Calu3 (cell line): ENCODE results near the gene AKAP13. TPM values are rescaled to one million over a fixed set of nuclear protein-coding genes. Genes with fewer than 3 reads are reported as not detected.

Experiments
- BruUV-seq: library from RNA; stranded (reverse); fragments of 400-500 nt; replicated peaks from 2 replicates; lab custom pipeline; 2021; lab: Mats Ljungman, UMichigan
- CTCF ChIA-PET: fragments of 300-600 bp; sonication (Branson Sonifier 250); formaldehyde crosslinking; loops from one replicate; lab custom pipeline; 2022; ENCODE audit warnings: antibody characterized with exemption; lab: Charles Lee
- DNase-seq: peaks from one replicate; pipeline ENCODE4 v3.0.0; 2022
- H3K27ac Mint-ChIP-seq: one replicate; pipeline ENCODE4 v1.8.0; 2022; ENCODE audit warnings: mixed read lengths; ENCODE audit not compliant: unreplicated experiment
- H3K27me3 Mint-ChIP-seq: one replicate; pipeline ENCODE4 v1.8.0; 2022; ENCODE audit warnings: mixed read lengths; ENCODE audit not compliant: unreplicated experiment
- H3K36me3 Mint-ChIP-seq: one replicate; pipeline ENCODE4 v1.8.0; 2022; ENCODE audit warnings: mild to moderate bottlenecking, moderate library complexity, mixed read lengths; ENCODE audit not compliant: insufficient read depth, unreplicated experiment
- H3K4me1 Mint-ChIP-seq: one replicate; pipeline ENCODE4 v1.8.0; 2022; ENCODE audit warnings: mild to moderate bottlenecking, low read depth, mixed read lengths; ENCODE audit not compliant: unreplicated experiment
- H3K4me3 Mint-ChIP-seq: one replicate; pipeline ENCODE4 v1.8.0; 2022; ENCODE audit warnings: mild to moderate bottlenecking, low read depth, moderate library complexity, mixed read lengths; ENCODE audit not compliant: unreplicated experiment
- H3K9me3 Mint-ChIP-seq: one replicate; pipeline ENCODE4 v1.8.0; 2022; ENCODE audit warnings: low read depth, mixed read lengths; ENCODE audit not compliant: unreplicated experiment
- intact Hi-C: fragments of 100-400 bp; cut with micrococcal nuclease; formaldehyde crosslinking; loops from one replicate; pipeline ENCODE4 v1.10.0; 2022; ENCODE audit not compliant: unreplicated experiment
- total RNA-seq: library from RNA; stranded (reverse); gene quantifications from 2 replicates; pipeline ENCODE4 v1.2.3, GENCODE V29; 2022
- TF ChIP-seq, protein P1 (sequence below): fragments of 200-600 bp; IDR thresholded peaks from one replicate; pipeline ENCODE4 v1.8.0; 2022; ENCODE audit warnings: antibody characterized with exemption; ENCODE audit not compliant: unreplicated experiment

AKAP13 gene
- total RNA-seq, 1 experiment from 2014 or later = 145 TPM

DNA sequence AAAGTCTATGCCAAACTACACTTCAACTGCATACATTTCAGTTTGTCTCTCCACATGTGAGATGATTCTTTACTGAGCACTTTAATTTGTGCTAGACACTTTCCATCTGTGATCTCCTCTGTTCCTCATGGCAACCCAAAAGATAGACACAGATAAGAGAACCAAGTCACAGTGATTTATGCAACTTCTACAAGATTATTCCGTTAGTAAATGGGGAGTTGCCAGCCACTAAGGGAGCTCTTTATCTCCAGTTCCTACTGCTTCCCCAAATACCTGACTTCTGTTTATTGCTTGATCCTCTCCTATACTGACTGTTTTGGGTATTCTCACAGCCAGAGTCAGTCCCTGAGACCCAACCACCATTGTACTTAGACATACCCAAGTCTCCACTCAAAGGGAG, 24.1 kb upstream of the AKAP13 start:
- BruUV-seq = no TSS peak
- Mint-ChIP-seq H3K4me1 (peaks cover 20% of the 10 kb centered on the region), H3K27me3 (no peaks in the 10 kb centered on the region), H3K36me3 (peaks cover 6% of the 10 kb centered on the region), H3K9me3 (no peaks in the 10 kb centered on the region), H3K27ac (no peak overlapping the region), H3K4me3 (no peak overlapping the region)
- DNase-seq = no peak
- TF ChIP-seq, protein P1, sequence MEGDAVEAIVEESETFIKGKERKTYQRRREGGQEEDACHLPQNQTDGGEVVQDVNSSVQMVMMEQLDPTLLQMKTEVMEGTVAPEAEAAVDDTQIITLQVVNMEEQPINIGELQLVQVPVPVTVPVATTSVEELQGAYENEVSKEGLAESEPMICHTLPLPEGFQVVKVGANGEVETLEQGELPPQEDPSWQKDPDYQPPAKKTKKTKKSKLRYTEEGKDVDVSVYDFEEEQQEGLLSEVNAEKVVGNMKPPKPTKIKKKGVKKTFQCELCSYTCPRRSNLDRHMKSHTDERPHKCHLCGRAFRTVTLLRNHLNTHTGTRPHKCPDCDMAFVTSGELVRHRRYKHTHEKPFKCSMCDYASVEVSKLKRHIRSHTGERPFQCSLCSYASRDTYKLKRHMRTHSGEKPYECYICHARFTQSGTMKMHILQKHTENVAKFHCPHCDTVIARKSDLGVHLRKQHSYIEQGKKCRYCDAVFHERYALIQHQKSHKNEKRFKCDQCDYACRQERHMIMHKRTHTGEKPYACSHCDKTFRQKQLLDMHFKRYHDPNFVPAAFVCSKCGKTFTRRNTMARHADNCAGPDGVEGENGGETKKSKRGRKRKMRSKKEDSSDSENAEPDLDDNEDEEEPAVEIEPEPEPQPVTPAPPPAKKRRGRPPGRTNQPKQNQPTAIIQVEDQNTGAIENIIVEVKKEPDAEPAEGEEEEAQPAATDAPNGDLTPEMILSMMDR = no peak
- intact Hi-C loops = no loop called here
- CTCF ChIA-PET = interaction anchor here (0.5 to 0.7 kb wide), 2 partner anchors 10 to 478 kb away, joined by 4 read pairs; no protein-coding TSS in a partner anchor

DNA sequence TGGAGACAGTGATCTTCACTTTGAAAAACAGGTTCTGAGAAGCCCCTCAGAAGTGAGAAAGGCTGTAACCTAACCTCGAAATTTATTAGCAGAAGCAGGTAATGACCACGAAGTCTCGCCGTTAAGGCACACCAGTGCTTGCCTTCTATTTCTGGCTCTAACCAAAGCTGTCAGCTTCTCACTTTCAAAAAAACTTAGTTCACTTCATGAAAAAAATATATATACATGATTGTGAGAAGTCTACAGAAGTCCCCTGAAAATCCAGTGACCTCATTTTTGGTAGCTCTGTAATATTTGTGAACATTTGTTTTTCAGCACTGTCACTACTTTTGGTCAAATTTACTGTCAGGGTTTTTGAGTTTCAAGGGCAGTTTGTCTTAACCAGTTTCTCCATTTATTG, 19.1 kb upstream of the AKAP13 start:
- peaks cover 11% of the 10 kb centered on the region for H3K4me1 Mint-ChIP-seq
- no peaks in the 10 kb centered on the region for H3K9me3 Mint-ChIP-seq
- DNase-seq = no peak
- CTCF ChIA-PET = no interaction called here
- peaks cover 6% of the 10 kb centered on the region for H3K36me3 Mint-ChIP-seq
- TF ChIP-seq, protein P1 = no peak
- H3K27ac Mint-ChIP-seq = no peak overlapping the region
- H3K4me3 Mint-ChIP-seq = no peak overlapping the region
- intact Hi-C loops = no loop called here
- H3K27me3 Mint-ChIP-seq = no peaks in the 10 kb centered on the region
- no TSS peak for BruUV-seq

DNA sequence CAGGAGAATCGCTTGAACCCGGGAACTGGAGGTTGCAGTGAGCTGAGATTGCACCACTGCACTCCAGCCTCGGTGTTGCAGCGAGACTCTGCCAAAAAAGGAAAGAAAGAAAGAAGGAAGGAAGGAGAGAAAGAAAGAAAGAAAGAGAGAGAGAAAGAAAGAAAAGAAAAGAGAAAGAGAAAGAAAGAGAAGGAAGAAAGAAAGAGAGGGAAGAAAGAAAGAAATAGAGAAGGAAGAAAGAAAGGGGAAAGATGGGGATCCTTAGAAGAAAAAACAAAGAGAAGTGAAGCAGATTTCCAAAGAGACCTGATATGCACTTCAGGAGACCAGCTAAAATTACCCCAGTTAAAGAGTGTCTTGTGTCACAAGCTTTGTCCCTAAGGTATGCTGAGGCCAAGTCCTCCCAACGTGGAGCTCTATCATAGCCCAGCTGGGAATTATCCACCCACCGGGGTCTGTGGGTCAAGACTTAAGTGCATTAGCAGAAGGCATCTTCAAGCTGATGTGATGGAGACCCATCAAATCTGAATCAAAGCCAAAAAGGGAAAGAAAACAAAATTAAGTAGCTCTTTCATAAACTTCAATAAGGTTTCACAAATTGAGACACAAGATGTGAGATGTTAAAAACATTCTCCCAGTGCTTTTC, 17.8 kb upstream of the AKAP13 start:
- TF ChIP-seq, protein P1 = no peak
- H3K36me3 Mint-ChIP-seq = peaks cover 5% of the 10 kb centered on the region
- intact Hi-C loops = no loop called here
- BruUV-seq = no TSS peak
- no peak for DNase-seq
- H3K27ac Mint-ChIP-seq = no peak overlapping the region
- no peaks in the 10 kb centered on the region for H3K9me3 Mint-ChIP-seq
- CTCF ChIA-PET = interaction anchor here (0.6 kb wide), 1 partner anchor 460 kb away, joined by 5 read pairs; no protein-coding TSS in a partner anchor
- no peak overlapping the region for H3K4me3 Mint-ChIP-seq
- no peaks in the 10 kb centered on the region for H3K27me3 Mint-ChIP-seq
- H3K4me1 Mint-ChIP-seq = peaks cover 9% of the 10 kb centered on the region

DNA sequence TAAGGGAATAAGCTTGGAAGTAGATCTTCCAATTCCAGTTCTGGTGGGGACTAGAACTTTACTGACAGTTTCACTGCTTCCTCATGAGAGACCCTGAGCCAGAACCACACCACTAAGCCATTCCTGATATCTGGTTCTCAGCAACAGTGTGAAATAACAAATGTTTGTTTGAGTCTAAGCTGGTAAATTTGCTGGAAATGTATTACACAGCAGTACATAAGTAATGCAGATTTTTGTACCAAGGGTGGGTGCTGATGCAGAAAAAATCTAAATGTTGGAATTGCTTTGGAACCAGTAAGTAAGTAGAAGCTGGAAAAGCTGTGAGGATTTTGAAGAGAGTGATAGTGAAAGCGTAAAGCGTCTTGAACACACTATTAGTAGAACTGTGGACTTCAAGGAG, 14.4 kb upstream of the AKAP13 start:
- CTCF ChIA-PET = no interaction called here
- TF ChIP-seq, protein P1 = no peak
- intact Hi-C loops = no loop called here
- Mint-ChIP-seq H3K4me3 (no peak overlapping the region), H3K9me3 (no peaks in the 10 kb centered on the region), H3K27me3 (no peaks in the 10 kb centered on the region), H3K27ac (no peak overlapping the region), H3K36me3 (no peaks in the 10 kb centered on the region), H3K4me1 (no peaks in the 10 kb centered on the region)
- BruUV-seq = no TSS peak
- DNase-seq = no peak
